DOHH2 (cell line): ENCODE data around the gene GTF3C1.

Source experiments
- EZH2phosphoT487 ChIP-seq: fragments of 200-600 bp; sonication (generic); IDR thresholded peaks from 2 replicates; pipeline ENCODE4 v1.6.1; 2017; ENCODE audit warnings: borderline replicate concordance, mild to moderate bottlenecking, antibody characterized with exemption, low read length, moderate library complexity, mixed read lengths
- TF ChIP-seq, protein P1 (sequence below): fragments of 200-600 bp; sonication (generic); IDR thresholded peaks from one replicate; pipeline ENCODE4 v1.5.1; 2014; ENCODE audit warnings: antibody characterized with exemption, mild to moderate bottlenecking, low read depth, low read length; ENCODE audit not compliant: poor library complexity, severe bottlenecking

DNA sequence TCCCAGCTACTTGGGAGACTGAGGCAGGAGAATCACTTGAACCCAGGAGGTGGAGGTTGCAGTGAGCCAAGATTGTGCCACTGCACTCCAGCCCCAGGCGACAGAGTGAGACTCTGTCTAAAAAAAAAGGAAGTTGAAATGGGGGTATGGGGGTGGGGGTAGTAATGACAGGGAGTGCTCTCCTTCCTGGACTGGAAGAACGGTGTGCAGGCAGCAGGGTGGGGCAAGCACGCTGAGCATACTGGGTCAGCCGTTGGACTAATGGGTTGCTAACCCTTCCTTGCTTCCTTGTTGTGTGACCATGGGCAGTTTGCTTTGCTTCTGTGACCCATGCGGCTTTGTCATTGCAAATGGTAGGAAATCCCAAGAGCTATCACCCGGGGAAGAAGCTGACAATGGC is 16.7 kb upstream of the GTF3C1 start:
- TF ChIP-seq, protein P1, sequence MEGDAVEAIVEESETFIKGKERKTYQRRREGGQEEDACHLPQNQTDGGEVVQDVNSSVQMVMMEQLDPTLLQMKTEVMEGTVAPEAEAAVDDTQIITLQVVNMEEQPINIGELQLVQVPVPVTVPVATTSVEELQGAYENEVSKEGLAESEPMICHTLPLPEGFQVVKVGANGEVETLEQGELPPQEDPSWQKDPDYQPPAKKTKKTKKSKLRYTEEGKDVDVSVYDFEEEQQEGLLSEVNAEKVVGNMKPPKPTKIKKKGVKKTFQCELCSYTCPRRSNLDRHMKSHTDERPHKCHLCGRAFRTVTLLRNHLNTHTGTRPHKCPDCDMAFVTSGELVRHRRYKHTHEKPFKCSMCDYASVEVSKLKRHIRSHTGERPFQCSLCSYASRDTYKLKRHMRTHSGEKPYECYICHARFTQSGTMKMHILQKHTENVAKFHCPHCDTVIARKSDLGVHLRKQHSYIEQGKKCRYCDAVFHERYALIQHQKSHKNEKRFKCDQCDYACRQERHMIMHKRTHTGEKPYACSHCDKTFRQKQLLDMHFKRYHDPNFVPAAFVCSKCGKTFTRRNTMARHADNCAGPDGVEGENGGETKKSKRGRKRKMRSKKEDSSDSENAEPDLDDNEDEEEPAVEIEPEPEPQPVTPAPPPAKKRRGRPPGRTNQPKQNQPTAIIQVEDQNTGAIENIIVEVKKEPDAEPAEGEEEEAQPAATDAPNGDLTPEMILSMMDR, result no peak
- no peak for TF ChIP-seq EZH2phosphoT487
